AG04449 (cell line): ENCODE measurements around the gene TTLL10.

ENCODE experiments used
- CTCF ChIA-PET: fragments of 350-600 bp; formaldehyde crosslinking; extraction: SDS; loops from one replicate; lab custom pipeline; 2021; ENCODE audit warnings: antibody characterized with exemption; lab: Yijun Ruan, JAX
- POLR2A ChIA-PET: fragments of 400-600, 350-600 bp; formaldehyde crosslinking; extraction: SDS; loops from one replicate; lab custom pipeline; 2020; ENCODE audit warnings: antibody characterized with exemption, inconsistent platforms; lab: Yijun Ruan, JAX
- DNase-seq: peaks from one replicate; pipeline ENCODE4 v3.0.0-alpha.2; 2010; ENCODE audit warnings: low read depth, low spot score
- H3K4me3 ChIP-seq: 2 replicates; pipeline ENCODE4 v1.5.1; 2011; ENCODE audit warnings: low read depth, mild to moderate bottlenecking, control low read depth, low read length
- TF ChIP-seq, protein P1 (sequence below): IDR thresholded peaks from one replicate; pipeline ENCODE4 v1.5.1; 2011; ENCODE audit warnings: mild to moderate bottlenecking, moderate library complexity, low read length, control low read depth, inconsistent platforms; ENCODE audit not compliant: insufficient read depth; ENCODE audit errors: missing control alignments

Gene TTLL10

DNA sequence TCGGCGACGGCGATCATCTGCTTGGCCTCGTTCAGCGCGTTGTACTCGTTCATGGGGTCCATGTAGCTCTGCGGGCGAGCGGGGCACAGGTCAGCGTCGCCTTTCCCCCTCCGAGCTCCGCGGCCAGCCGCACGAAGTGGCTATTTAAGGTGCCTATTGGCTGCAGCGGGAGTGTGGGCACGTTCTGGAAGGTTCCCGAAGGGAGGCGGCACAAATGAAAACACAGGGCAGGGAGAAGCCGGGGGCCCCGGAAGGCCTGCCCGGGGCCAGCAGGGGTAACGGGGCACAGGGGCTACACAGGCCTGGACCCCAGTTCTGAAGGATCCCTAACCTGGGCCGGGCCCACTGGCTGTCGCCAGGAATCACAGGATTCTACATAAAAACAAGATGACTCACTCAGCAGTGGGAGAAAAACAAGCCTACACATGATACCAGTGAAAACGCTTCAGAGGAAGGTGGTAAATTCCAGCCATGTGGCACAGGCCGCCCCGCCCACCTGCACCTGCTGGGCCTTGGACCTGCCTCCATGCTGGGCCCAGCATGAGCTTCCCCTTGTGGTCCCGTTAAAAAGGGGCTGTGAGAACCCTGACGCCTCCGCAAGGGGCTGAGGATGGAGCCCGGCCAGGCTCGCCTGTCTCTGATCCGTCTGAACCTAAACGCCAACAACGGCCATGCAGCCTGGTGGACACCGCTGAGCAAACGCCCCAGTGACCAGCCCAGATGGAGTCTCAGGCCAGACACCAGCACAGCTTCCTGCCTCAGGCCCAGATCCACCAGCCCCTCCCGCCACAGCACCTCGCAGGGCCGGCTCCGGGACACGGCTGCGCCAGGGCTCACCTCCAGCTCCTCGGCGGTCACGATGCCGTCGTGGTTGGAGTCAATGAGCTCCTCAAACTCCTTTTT, 44.2 kb downstream of the TTLL10 start:
- ChIA-PET CTCF (interaction anchor here (0.9 kb wide), 1 partner anchor 13 kb away, joined by 3 read pairs; no protein-coding TSS in a partner anchor), POLR2A (no interaction called here)
- H3K4me3 ChIP-seq: no peak overlapping the region
- TF ChIP-seq, protein P1, sequence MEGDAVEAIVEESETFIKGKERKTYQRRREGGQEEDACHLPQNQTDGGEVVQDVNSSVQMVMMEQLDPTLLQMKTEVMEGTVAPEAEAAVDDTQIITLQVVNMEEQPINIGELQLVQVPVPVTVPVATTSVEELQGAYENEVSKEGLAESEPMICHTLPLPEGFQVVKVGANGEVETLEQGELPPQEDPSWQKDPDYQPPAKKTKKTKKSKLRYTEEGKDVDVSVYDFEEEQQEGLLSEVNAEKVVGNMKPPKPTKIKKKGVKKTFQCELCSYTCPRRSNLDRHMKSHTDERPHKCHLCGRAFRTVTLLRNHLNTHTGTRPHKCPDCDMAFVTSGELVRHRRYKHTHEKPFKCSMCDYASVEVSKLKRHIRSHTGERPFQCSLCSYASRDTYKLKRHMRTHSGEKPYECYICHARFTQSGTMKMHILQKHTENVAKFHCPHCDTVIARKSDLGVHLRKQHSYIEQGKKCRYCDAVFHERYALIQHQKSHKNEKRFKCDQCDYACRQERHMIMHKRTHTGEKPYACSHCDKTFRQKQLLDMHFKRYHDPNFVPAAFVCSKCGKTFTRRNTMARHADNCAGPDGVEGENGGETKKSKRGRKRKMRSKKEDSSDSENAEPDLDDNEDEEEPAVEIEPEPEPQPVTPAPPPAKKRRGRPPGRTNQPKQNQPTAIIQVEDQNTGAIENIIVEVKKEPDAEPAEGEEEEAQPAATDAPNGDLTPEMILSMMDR: no peak
- no peak for DNase-seq

DNA sequence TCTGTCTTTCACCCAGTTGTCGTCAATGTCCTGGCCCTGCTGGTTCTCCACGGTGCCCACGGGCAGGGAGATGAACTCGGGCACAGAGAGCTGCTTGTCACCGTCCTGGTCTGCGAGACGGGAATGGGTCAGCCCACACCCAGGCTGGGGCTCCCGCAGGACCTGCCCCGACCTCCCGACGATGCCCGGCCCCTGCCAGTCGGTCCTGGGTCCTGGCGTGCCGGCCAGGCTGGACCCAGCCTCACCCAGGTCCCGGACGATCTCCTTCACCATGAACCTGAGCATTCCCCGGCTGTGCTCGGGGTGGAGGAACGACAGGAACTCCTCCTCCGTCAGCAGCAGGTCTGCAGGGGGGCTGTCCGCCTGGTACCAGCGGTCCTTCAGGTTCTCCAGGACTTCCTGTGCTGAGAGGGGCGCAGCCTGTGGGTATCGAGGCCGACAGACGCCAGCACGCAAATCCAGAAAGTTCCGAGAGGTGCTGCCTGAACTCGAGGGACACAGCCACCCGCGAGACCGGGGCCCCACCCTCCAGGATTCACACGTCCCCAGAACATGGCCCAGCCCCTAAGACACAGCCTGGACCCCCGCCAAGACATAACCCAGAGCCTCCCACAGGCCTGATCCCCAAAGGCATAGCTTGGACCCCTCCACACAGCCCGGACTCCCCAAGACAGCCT, 45.0 kb downstream of the TTLL10 start:
- ChIA-PET POLR2A (no interaction called here), CTCF (no interaction called here)

DNA sequence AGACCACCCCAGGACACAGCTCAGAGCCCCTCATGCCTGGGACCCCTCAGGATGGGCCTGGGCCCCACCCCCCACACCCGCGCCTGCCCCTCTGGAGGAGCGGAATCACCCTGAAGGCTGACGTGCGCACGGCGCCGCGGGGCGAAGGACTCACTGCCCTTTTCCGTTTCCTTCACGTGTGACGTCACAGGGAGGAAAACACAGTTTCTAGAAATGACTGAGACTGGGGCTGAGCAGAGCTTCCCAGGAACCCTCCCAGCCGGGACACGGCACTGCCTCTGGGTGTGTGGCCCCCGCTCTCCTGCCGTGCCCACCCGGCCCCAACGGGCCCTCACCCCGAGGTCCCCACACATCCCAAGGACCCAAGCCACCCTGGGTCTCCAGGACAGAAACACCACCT, 45.7 kb downstream of the TTLL10 start:
- CTCF ChIA-PET: no interaction called here
- no peak for DNase-seq
- POLR2A ChIA-PET: no interaction called here
- TF ChIP-seq, protein P1: no peak
- H3K4me3 ChIP-seq: no peak overlapping the region

More for the DNA sequence above, 45.0 kb downstream of the TTLL10 start:
- TF ChIP-seq, protein P1: no peak
- no peak for DNase-seq
- no peak overlapping the region for H3K4me3 ChIP-seq

DNA sequence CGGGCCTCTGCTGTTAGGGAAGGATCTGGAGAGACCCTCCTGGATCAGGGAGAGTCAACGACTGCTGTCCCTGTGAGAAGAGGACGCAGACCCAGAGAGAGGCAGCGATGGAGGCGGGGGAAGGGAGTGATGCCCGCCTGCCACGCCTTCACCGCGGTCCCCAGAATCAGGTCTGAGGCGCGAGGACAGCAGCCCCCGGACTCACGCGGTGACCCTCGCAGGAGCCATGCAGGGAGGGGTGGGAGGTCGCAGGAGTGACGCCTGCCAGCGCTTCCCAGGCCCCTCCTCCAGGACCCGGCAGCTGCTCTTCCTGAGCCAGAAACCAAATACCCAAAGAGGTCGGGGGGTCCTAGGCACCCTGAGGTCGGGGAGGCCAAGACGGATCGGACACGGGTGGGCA, 46.5 kb downstream of the TTLL10 start:
- CTCF ChIA-PET: interaction anchor here (1.7 kb wide), 1 partner anchor 11 kb away, joined by 4 read pairs; no protein-coding TSS in a partner anchor
- DNase-seq: no peak
- POLR2A ChIA-PET: no interaction called here

DNA sequence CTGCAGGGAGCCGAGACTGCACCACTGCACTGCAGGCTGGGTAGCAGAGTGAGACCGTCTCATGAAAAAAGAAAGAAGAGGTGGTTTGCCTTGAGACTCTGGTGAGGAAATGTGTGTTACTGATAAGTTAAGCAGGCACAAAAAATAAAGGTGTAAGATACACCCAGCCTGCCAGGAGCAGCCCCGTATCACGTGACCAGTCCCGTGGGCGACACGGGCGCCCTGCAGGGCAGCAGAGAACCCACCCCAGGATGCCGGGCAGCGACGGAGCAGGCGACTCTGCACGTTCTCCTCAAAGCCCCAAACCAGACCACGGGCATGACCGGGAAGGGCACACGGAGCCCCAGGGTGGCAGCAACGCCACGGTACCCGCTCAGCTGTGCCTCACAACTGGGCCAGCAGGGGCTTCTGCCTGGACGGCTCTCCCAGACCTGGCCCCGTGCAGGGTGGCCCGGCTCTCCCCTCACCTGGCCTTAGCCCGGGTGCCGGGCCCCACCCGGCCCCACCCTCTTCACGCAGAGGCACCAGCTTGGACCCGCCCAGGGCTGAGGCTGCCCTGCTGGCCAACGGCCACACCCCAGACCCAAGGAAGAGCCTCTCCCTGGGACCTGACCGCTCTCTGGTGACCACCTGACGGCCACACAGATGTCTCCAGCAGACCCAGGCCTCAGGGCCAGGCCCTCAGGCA, 48.4 kb downstream of the TTLL10 start:
- TF ChIP-seq, protein P1: no peak
- ChIA-PET CTCF (interaction anchor here (1.0 to 1.7 kb wide), 2 partner anchors 9 kb away, joined by 4 read pairs; no protein-coding TSS in a partner anchor), POLR2A (interaction anchor here (2.0 kb wide), 1 partner anchor 10 kb away, joined by 8 read pairs; the partner anchor contains the start of genes B3GALT6 and SDF4)
- DNase-seq: no peak
- H3K4me3 ChIP-seq: no peak overlapping the region

More for the DNA sequence above, 46.5 kb downstream of the TTLL10 start:
- H3K4me3 ChIP-seq: no peak overlapping the region
- TF ChIP-seq, protein P1: no peak
